Measurements from ENCODE around the gene IDH3B. TPM values are rescaled to one million over a fixed set of nuclear protein-coding genes. Genes with fewer than 3 reads are reported as not detected.

The IDH3B gene
- polyA plus RNA-seq, 3 donors, result 102 to 224 (median 103) TPM

DNA sequence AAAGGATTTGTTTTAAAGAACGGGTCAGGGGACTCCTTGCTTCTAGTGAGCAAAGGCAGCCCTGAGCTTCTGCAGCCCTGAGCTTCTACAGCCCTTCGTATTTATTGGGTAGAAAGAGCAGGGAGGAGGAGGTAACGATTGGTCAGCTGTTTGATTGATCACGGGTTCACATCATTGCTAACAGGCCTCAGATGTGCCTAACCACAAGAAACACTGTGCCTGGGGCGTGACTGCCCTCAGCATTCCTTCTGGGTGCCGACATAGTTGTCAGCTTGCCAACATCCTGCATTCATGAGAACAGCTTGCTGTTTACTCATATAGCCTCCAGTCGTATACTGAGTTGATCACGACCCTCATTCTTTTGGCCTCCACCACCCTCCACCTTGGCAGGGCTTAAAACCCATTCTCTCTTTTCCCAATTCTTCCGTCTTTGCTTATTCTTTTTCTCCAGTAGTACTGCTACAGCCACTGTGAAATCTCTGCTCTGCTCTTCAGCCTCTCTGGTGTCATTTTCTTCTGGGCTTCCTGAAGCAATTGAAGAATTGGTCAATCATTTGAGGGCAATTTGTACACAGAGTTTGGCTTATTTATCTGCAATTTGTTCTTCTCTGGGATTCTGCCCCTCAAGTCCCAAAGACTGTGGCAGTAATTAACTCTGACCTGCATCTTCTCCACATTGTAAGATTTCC lies 37.0 kb downstream of the IDH3B start:
- Histone ChIP-seq H3K4me2 (replicated peaks; ENCODE audit: extremely low read depth, low read length, poor library complexity, severe bottlenecking) (no peak overlapping the region), H3K4me1 (ENCODE audit: control insufficient read depth in 1 of 2, insufficient read depth in 2 of 2, low read length in 2 of 2) (no peaks in the 10 kb centered on the region), H2AFZ (ENCODE audit: insufficient read depth, low read depth, low read length, poor library complexity, severe bottlenecking) (no peak overlapping the region), H3K27me3 (ENCODE audit: control insufficient read depth in 2 of 2, insufficient read depth in 2 of 2, low read length in 2 of 2) (peaks cover 3 to 14% of the 10 kb centered on the region in 2 donors), H3K79me2 (ENCODE audit: insufficient read depth, low read length) (no peaks in the 10 kb centered on the region), H3K4me3 (replicated peaks in 1 of 3; ENCODE audit: low read depth in 2 of 3, low read length in 3 of 3) (no peak overlapping the region), H3K9me3 (replicated peaks in 1 of 2; ENCODE audit: control insufficient read depth in 1 of 2, insufficient read depth in 1 of 2, low read length in 2 of 2) (peaks cover 12 to 27% of the 10 kb centered on the region in 2 donors), H3K36me3 (replicated peaks in 1 of 2; ENCODE audit: control insufficient read depth in 1 of 2, insufficient read depth in 2 of 2, low read length in 2 of 2) (no peaks in the 10 kb centered on the region), H4K20me1 (ENCODE audit: insufficient read depth, low read length) (no peaks in the 10 kb centered on the region), H3K27ac (ENCODE audit: low read depth in 1 of 2, low read length in 2 of 2) (no peak overlapping the region), H3K9ac (ENCODE audit: insufficient read depth, low read length, poor library complexity, severe bottlenecking) (no peak overlapping the region)
- H3K9me3 Mint-ChIP-seq, result peaks cover 12 to 38% (median 29%) of the 10 kb centered on the region in 7 donors
- WGBS (ENCODE audit: insufficient coverage), result 78% methylated on average over 6 of the region's 9 CpGs
- H3K27me3 Mint-ChIP-seq (ENCODE audit: low read depth in 3 of 3), result peaks cover 8 to 25% (median 14%) of the 10 kb centered on the region in 3 donors
- TF ChIP-seq, protein P1, sequence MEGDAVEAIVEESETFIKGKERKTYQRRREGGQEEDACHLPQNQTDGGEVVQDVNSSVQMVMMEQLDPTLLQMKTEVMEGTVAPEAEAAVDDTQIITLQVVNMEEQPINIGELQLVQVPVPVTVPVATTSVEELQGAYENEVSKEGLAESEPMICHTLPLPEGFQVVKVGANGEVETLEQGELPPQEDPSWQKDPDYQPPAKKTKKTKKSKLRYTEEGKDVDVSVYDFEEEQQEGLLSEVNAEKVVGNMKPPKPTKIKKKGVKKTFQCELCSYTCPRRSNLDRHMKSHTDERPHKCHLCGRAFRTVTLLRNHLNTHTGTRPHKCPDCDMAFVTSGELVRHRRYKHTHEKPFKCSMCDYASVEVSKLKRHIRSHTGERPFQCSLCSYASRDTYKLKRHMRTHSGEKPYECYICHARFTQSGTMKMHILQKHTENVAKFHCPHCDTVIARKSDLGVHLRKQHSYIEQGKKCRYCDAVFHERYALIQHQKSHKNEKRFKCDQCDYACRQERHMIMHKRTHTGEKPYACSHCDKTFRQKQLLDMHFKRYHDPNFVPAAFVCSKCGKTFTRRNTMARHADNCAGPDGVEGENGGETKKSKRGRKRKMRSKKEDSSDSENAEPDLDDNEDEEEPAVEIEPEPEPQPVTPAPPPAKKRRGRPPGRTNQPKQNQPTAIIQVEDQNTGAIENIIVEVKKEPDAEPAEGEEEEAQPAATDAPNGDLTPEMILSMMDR (IDR thresholded peaks at IDR 0.05), result no peak
- no peak overlapping the region for H3K4me3 Mint-ChIP-seq
- H3K4me1 Mint-ChIP-seq, result no peaks in the 10 kb centered on the region
- peak overlapping the region in 1 of 7 donors; percentile 11 for H3K27ac Mint-ChIP-seq
- DNase-seq, result no peak
- no peaks in the 10 kb centered on the region for H3K36me3 Mint-ChIP-seq
- intact Hi-C loops (cut with micrococcal nuclease), result no loop called here

DNA sequence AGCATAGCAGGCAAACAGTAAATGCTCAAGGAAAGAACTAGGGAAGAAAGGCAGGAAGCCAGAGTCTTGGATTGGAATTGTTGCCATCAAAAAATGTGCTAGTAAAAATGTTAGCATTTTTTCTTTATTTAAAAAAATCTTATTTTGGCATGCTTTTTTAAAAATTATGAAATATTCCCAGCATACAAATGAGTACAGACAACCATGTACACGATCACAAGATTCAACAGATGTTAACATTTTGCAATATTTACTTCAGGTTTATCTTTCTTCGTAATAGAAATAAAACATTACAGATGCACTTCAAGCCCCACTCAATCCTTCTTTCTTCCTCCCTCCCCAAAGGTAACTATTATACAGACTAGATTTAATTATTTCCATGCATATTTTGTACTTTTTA lies 39.0 kb downstream of the IDH3B start:
- Mint-ChIP-seq H3K36me3 (no peaks in the 10 kb centered on the region), H3K4me3 (no peak overlapping the region), H3K4me1 (no peaks in the 10 kb centered on the region), H3K27me3 (ENCODE audit: low read depth in 3 of 3) (peaks cover 0 to 17% (median 3%) of the 10 kb centered on the region in 3 donors), H3K27ac (no peak overlapping the region), H3K9me3 (peaks cover 7 to 28% (median 18%) of the 10 kb centered on the region in 7 donors)
- no peaks in the 10 kb centered on the region for H3K36me3 ChIP-seq (replicated peaks in 1 of 2; ENCODE audit: control insufficient read depth in 1 of 2, insufficient read depth in 2 of 2, low read length in 2 of 2)
- H3K27me3 ChIP-seq (ENCODE audit: control insufficient read depth in 2 of 2, insufficient read depth in 2 of 2, low read length in 2 of 2), result peaks cover 0 to 3% of the 10 kb centered on the region in 2 donors
- peaks cover 12 to 18% of the 10 kb centered on the region in 2 donors for H3K9me3 ChIP-seq (replicated peaks in 1 of 2; ENCODE audit: control insufficient read depth in 1 of 2, insufficient read depth in 1 of 2, low read length in 2 of 2)
- H3K27ac ChIP-seq (ENCODE audit: low read depth in 1 of 2, low read length in 2 of 2), result no peak overlapping the region
- DNase-seq, result no peak
- no peak overlapping the region for H3K9ac ChIP-seq (ENCODE audit: insufficient read depth, low read length, poor library complexity, severe bottlenecking)
- H3K79me2 ChIP-seq (ENCODE audit: insufficient read depth, low read length), result no peaks in the 10 kb centered on the region
- WGBS (ENCODE audit: insufficient coverage), result 75% methylated on average over 1 of the region's 2 CpGs
- no peaks in the 10 kb centered on the region for H3K4me1 ChIP-seq (ENCODE audit: control insufficient read depth in 1 of 2, insufficient read depth in 2 of 2, low read length in 2 of 2)
- intact Hi-C loops (cut with micrococcal nuclease), result no loop called here
- no peak overlapping the region for H2AFZ ChIP-seq (ENCODE audit: insufficient read depth, low read depth, low read length, poor library complexity, severe bottlenecking)
- H4K20me1 ChIP-seq (ENCODE audit: insufficient read depth, low read length), result no peaks in the 10 kb centered on the region
- no peak overlapping the region for H3K4me3 ChIP-seq (replicated peaks in 1 of 3; ENCODE audit: low read depth in 2 of 3, low read length in 3 of 3)
- no peak overlapping the region for H3K4me2 ChIP-seq (replicated peaks; ENCODE audit: extremely low read depth, low read length, poor library complexity, severe bottlenecking)
- TF ChIP-seq, protein P1 (IDR thresholded peaks at IDR 0.05), result no peak

Data from CD14-positive monocyte (primary cell).